Liver (tissue), 3 donors: ENCODE data around the gene LAT.

ENCODE experiments used
- CTCF ChIP-seq: fragments of 150-350 bp; IDR thresholded peaks from 2 replicates; pipeline ENCODE4 v1.5.1; 2017; ENCODE audit warnings: improper control_type of control experiment, low read depth, low read length; ENCODE audit not compliant: missing input control
- FOXA1 ChIP-seq: IDR thresholded peaks from 2 replicates; pipeline ENCODE4 v1.6.1; 2016; ENCODE audit warnings: antibody characterized with exemption
- GABPA ChIP-seq, 2 donors: IDR thresholded peaks in 1 of 2; conservative IDR thresholded peaks in 1 of 2; 2 replicates each; pipeline ENCODE4 v1.6.1; 2016; ENCODE audit warnings: antibody characterized with exemption in 2 of 2, mild to moderate bottlenecking in 1 of 2, moderate library complexity in 1 of 2
- RAD21 ChIP-seq, 2 donors: IDR thresholded peaks; 2 replicates each; pipeline ENCODE4 v1.6.1; 2016; ENCODE audit warnings: antibody characterized with exemption in 2 of 2, mild to moderate bottlenecking in 2 of 2
- SP1 ChIP-seq: IDR thresholded peaks from 2 replicates; pipeline ENCODE4 v1.6.1; 2018; ENCODE audit warnings: antibody characterized with exemption, mild to moderate bottlenecking
- YY1 ChIP-seq: IDR thresholded peaks from 2 replicates; pipeline ENCODE4 v1.6.1; 2016; ENCODE audit warnings: antibody characterized with exemption, mild to moderate bottlenecking
- TF ChIP-seq, protein P1 (sequence below): IDR thresholded peaks from 2 replicates; pipeline ENCODE4 v1.6.1; 2016; ENCODE audit warnings: antibody characterized with exemption, mild to moderate bottlenecking
- TF ChIP-seq, protein P2 (sequence below): IDR thresholded peaks from 2 replicates; pipeline ENCODE4 v1.6.1; 2016; ENCODE audit warnings: antibody characterized with exemption
- donor health status: healthy.
- donor health status: healthy.

- TF ChIP-seq, protein P1, sequence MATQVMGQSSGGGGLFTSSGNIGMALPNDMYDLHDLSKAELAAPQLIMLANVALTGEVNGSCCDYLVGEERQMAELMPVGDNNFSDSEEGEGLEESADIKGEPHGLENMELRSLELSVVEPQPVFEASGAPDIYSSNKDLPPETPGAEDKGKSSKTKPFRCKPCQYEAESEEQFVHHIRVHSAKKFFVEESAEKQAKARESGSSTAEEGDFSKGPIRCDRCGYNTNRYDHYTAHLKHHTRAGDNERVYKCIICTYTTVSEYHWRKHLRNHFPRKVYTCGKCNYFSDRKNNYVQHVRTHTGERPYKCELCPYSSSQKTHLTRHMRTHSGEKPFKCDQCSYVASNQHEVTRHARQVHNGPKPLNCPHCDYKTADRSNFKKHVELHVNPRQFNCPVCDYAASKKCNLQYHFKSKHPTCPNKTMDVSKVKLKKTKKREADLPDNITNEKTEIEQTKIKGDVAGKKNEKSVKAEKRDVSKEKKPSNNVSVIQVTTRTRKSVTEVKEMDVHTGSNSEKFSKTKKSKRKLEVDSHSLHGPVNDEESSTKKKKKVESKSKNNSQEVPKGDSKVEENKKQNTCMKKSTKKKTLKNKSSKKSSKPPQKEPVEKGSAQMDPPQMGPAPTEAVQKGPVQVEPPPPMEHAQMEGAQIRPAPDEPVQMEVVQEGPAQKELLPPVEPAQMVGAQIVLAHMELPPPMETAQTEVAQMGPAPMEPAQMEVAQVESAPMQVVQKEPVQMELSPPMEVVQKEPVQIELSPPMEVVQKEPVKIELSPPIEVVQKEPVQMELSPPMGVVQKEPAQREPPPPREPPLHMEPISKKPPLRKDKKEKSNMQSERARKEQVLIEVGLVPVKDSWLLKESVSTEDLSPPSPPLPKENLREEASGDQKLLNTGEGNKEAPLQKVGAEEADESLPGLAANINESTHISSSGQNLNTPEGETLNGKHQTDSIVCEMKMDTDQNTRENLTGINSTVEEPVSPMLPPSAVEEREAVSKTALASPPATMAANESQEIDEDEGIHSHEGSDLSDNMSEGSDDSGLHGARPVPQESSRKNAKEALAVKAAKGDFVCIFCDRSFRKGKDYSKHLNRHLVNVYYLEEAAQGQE: no peak
- TF ChIP-seq CTCF (no peak), FOXA1 (no peak), SP1 (no peak), RAD21 (IDR thresholded peaks at IDR 0.05) (no peak), YY1 (no peak), GABPA (IDR thresholded peaks at IDR 0.05 in 1 of 2, conservative IDR thresholded peaks at IDR 0.05 in 1 of 2) (no peak)
- TF ChIP-seq, protein P2, sequence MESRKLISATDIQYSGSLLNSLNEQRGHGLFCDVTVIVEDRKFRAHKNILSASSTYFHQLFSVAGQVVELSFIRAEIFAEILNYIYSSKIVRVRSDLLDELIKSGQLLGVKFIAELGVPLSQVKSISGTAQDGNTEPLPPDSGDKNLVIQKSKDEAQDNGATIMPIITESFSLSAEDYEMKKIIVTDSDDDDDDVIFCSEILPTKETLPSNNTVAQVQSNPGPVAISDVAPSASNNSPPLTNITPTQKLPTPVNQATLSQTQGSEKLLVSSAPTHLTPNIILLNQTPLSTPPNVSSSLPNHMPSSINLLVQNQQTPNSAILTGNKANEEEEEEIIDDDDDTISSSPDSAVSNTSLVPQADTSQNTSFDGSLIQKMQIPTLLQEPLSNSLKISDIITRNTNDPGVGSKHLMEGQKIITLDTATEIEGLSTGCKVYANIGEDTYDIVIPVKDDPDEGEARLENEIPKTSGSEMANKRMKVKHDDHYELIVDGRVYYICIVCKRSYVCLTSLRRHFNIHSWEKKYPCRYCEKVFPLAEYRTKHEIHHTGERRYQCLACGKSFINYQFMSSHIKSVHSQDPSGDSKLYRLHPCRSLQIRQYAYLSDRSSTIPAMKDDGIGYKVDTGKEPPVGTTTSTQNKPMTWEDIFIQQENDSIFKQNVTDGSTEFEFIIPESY: no peak
These were observed 41.6 kb upstream of the LAT start for GRCh38 chr16:28943281-28943680.
